ENCODE results near the gene TBCD. TPM values are rescaled to one million over a fixed set of nuclear protein-coding genes. Genes with fewer than 3 reads are reported as not detected.
A peak's percentile ranks its signal among the peaks of the same experiment; 100 is the strongest.
"Not testable (repeated sequence)": the region's sequence is repeated elsewhere in the genome, so short reads cannot be mapped to it uniquely, and the experiment has no call there.

Gene TBCD
- total RNA-seq, 1 donor from 2014 or later: 122 TPM

GRCh38 chr17:82743344-82744219 lies 8.3 kb upstream of the TBCD start:
- Mint-ChIP-seq H3K27me3 (no peaks in the 10 kb centered on the region), H3K4me3 (no peak overlapping the region), H3K27ac (no peak overlapping the region), H3K9me3 (peaks cover 22% of the 10 kb centered on the region), H3K36me3 (ENCODE audit: low read depth) (peaks cover 24% of the 10 kb centered on the region), H3K4me1 (no peaks in the 10 kb centered on the region)
- no peak for DNase-seq
- intact Hi-C loops (cut with micrococcal nuclease): no loop called here

DNA sequence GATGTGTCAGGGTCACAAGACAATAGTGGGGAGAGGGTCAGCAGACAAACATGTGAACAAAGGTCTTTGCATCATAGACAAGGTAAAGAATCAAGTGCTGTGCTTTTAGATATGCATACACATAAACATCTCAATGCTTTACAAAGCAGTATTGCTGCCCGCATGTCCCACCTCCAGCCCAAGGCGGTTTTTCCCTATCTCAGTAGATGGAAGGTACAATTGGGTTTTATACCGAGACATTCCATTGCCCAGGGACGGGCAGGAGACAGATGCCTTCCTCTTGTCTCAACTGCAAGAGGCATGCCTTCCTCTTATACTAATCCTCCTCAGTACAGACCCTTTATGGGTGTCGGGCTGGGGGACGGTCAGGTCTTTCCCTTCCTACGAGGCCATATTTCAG lies 7.1 kb upstream of the TBCD start:
- H3K27me3 Mint-ChIP-seq; intact Hi-C loops (cut with micrococcal nuclease); H3K27ac Mint-ChIP-seq; DNase-seq; H3K4me3 Mint-ChIP-seq; H3K4me1 Mint-ChIP-seq: not testable (repeated sequence)
- H3K9me3 Mint-ChIP-seq: peaks cover 21% of the 10 kb centered on the region
- peaks cover 23% of the 10 kb centered on the region for H3K36me3 Mint-ChIP-seq (ENCODE audit: low read depth)

- Mint-ChIP-seq H3K27me3 (no peaks in the 10 kb centered on the region), H3K9me3 (peaks cover 17% of the 10 kb centered on the region), H3K4me3 (no peak overlapping the region), H3K36me3 (ENCODE audit: low read depth) (peaks cover 17% of the 10 kb centered on the region), H3K27ac (no peak overlapping the region), H3K4me1 (no peaks in the 10 kb centered on the region)
- intact Hi-C loops (cut with micrococcal nuclease): no loop called here
- DNase-seq: no peak
These were observed 6.3 kb upstream of the TBCD start for GRCh38 chr17:82745524-82745923.

DNA sequence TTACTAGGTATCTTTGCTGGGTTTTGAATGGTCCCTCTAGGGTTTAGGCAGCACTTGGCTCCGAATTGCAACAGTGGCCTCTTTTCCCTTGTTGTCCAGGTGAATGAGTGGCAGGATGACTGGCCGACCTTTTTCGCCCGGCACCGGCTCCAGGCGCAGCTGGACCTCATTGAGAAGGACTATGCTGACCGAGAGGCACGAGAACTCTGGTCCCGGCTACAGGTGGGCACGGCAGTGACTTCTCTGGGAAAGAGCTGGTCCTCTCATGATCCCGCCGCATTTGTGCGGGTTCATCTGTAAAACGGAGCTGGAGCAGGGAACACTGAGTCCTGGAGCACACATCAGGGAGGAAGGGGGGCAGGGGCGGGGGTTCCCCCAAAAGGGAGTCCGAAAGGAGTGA lies 3.1 kb upstream of the TBCD start:
- Mint-ChIP-seq H3K27me3 (no peaks in the 10 kb centered on the region), H3K9me3 (peaks cover 4% of the 10 kb centered on the region), H3K27ac (no peak overlapping the region), H3K4me1 (peaks cover 9% of the 10 kb centered on the region), H3K4me3 (no peak overlapping the region), H3K36me3 (ENCODE audit: low read depth) (no peaks in the 10 kb centered on the region)
- no peak for DNase-seq
- intact Hi-C loops (cut with micrococcal nuclease): no loop called here

GRCh38 chr17:82750241-82750908 lies 1.5 kb upstream of the TBCD start:
- Mint-ChIP-seq H3K36me3 (ENCODE audit: low read depth) (peaks cover 2% of the 10 kb centered on the region), H3K9me3 (peaks cover 4% of the 10 kb centered on the region), H3K4me3 (peak overlapping the region; percentile 62), H3K27me3 (no peaks in the 10 kb centered on the region), H3K27ac (peak overlapping the region; percentile 45), H3K4me1 (peaks cover 21% of the 10 kb centered on the region)
- intact Hi-C loops (cut with micrococcal nuclease): loop anchor here (10.0 kb wide), 1 partner anchor 296 kb away; the partner anchor contains the start of genes CYBC1 and NARF
- peak; percentile 62 for DNase-seq

DNA sequence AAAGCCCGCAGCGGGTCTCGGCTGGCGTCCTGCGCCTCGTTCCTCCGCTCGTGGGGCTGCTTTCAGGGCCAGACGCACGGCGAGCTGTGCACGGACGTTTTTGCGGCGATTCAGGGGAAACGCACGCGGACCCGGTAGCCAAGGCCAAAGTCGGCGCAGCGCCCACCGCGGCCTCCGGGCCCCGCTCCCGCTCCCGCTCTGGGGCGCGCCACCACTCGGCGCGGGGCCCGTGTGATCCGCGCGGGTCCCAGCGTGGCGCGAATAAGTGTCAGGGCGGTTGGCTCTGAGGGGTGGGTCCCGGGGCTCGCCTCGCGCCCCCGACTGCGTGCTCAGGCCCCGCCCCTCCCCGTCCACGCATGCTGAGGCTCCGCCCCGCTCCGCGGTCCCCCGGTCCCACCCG lies 694 bp upstream of the TBCD start:
- peaks cover 24% of the 10 kb centered on the region for H3K4me1 Mint-ChIP-seq
- H3K27me3 Mint-ChIP-seq: no peaks in the 10 kb centered on the region
- intact Hi-C loops (cut with micrococcal nuclease): loop anchor here (10.0 kb wide), 1 partner anchor 296 kb away; the partner anchor contains the start of genes CYBC1 and NARF
- H3K36me3 Mint-ChIP-seq (ENCODE audit: low read depth): peaks cover 5% of the 10 kb centered on the region
- H3K9me3 Mint-ChIP-seq: peaks cover 2% of the 10 kb centered on the region
- H3K27ac Mint-ChIP-seq: no peak overlapping the region
- DNase-seq: peak; percentile 92
- H3K4me3 Mint-ChIP-seq: peak overlapping the region; percentile 15

- Mint-ChIP-seq H3K27ac (peak overlapping the region; percentile 72), H3K27me3 (no peaks in the 10 kb centered on the region), H3K36me3 (ENCODE audit: low read depth) (peaks cover 12% of the 10 kb centered on the region), H3K4me3 (peak overlapping the region; percentile 93), H3K4me1 (peaks cover 24% of the 10 kb centered on the region), H3K9me3 (no peaks in the 10 kb centered on the region)
- DNase-seq: no peak
- intact Hi-C loops (cut with micrococcal nuclease): loop anchor here (1.0 to 10.0 kb wide), 4 partner anchors 36 to 298 kb away; partner anchors contain the start of genes CYBC1, FN3KRP, NARF and RAB40B
These were observed 721 bp downstream of the TBCD start for GRCh38 chr17:82752371-82753200.

DNA sequence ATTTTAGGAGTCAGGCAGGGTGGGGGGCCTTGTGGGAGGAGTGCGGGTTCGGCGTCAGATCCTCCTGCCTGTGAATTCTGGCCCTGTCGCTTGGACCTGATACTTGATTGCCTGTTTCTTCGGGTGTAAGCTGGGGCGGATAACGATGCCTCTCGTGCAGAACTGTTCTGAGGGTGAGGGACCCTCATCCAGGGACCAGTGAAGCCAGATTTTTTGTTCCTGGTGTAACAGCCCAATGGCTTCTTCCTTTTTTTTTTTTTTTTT lies 1.3 kb downstream of the TBCD start:
- intact Hi-C loops (cut with micrococcal nuclease): loop anchor here (10.0 kb wide), 1 partner anchor 298 kb away; the partner anchor contains the start of genes CYBC1 and NARF
- peaks cover 24% of the 10 kb centered on the region for H3K4me1 Mint-ChIP-seq
- H3K27me3 Mint-ChIP-seq: no peaks in the 10 kb centered on the region
- peaks cover 12% of the 10 kb centered on the region for H3K36me3 Mint-ChIP-seq (ENCODE audit: low read depth)
- no peak for DNase-seq
- peak overlapping the region; percentile 72 for H3K27ac Mint-ChIP-seq
- peak overlapping the region; percentile 93 for H3K4me3 Mint-ChIP-seq
- no peaks in the 10 kb centered on the region for H3K9me3 Mint-ChIP-seq

- Mint-ChIP-seq H3K36me3 (ENCODE audit: low read depth) (peaks cover 12% of the 10 kb centered on the region), H3K9me3 (no peaks in the 10 kb centered on the region), H3K4me3 (peak overlapping the region; percentile 47), H3K27me3 (no peaks in the 10 kb centered on the region), H3K27ac (no peak overlapping the region), H3K4me1 (peaks cover 24% of the 10 kb centered on the region)
- DNase-seq: peak; percentile 76
- intact Hi-C loops (cut with micrococcal nuclease): loop anchor here (10.0 kb wide), 1 partner anchor 300 kb away; the partner anchor contains the start of genes CYBC1 and NARF
These were observed 2.7 kb downstream of the TBCD start for GRCh38 chr17:82754297-82755208.

DNA sequence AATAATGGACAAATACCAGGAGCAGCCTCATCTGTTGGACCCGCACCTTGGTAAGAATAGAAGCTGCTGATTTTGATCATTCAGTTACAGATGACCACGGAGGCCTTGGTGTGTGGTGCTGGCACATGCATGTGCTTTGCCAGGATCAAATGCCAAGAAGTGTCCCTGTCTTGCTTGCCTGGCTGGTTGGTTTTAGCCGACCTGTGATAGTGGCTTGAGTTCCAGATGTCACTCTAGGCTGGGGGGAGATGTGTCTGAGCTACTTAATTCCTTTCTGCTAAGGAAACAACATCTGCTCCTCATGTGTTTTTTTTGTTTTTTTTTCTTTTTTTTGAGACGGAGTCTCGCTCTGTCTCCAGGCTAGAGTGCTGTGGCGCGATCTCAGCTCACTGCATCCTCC lies 4.3 kb downstream of the TBCD start:
- peaks cover 24% of the 10 kb centered on the region for H3K4me1 Mint-ChIP-seq
- no peak overlapping the region for H3K27ac Mint-ChIP-seq
- no peak overlapping the region for H3K4me3 Mint-ChIP-seq
- intact Hi-C loops (cut with micrococcal nuclease): loop anchor here (10.0 kb wide), 1 partner anchor 301 kb away; the partner anchor contains the start of genes CYBC1 and NARF
- H3K36me3 Mint-ChIP-seq (ENCODE audit: low read depth): peaks cover 17% of the 10 kb centered on the region
- H3K9me3 Mint-ChIP-seq: no peaks in the 10 kb centered on the region
- no peaks in the 10 kb centered on the region for H3K27me3 Mint-ChIP-seq
- DNase-seq: no peak

- intact Hi-C loops (cut with micrococcal nuclease): no loop called here
- H3K4me3 Mint-ChIP-seq: no peak overlapping the region
- H3K27me3 Mint-ChIP-seq: no peaks in the 10 kb centered on the region
- DNase-seq: no peak
- H3K4me1 Mint-ChIP-seq: peaks cover 9% of the 10 kb centered on the region
- H3K27ac Mint-ChIP-seq: no peak overlapping the region
- no peaks in the 10 kb centered on the region for H3K9me3 Mint-ChIP-seq
- H3K36me3 Mint-ChIP-seq (ENCODE audit: low read depth): peaks cover 48% of the 10 kb centered on the region
These were observed 13.5 kb downstream of the TBCD start for GRCh38 chr17:82765371-82765770.

DNA sequence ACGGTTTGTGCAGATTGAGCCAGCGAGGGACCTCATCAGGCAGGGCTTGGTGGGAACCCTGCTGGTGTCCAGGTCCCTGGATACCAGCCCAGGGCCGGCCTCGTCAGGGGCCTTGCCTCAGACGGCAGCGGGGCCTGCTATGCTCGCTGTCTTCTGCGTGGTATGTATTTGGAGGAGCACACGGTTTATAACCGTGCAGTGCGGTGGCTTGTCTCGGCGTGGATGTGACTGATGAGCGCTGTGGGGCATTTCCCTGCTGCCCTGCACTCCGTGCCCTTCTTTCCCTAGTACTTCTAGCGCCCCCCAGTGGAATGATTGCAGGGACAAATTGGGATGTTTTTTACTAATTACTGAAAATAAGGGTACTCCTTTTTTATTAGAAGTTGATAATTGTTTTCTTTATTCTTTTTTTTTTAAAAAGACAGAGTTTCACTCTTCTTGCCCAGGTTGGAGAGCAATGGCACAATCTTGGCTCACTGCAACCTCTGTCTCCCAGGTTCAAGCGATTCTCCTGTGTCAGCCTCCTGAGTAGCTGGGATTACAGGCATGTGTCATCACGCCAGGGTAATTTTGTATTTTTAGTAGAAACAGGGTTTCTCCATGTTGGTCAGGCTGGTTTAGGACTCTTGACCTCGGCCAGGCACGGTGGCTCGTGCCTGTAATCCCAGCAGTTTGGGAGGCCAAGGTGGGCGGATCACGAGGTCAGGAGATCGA lies 15.3 kb downstream of the TBCD start:
- peaks cover 51% of the 10 kb centered on the region for H3K36me3 Mint-ChIP-seq (ENCODE audit: low read depth)
- H3K27ac Mint-ChIP-seq: no peak overlapping the region
- no peaks in the 10 kb centered on the region for H3K9me3 Mint-ChIP-seq
- no peaks in the 10 kb centered on the region for H3K27me3 Mint-ChIP-seq
- intact Hi-C loops (cut with micrococcal nuclease): no loop called here
- peaks cover 15% of the 10 kb centered on the region for H3K4me1 Mint-ChIP-seq
- peak; percentile 80 for DNase-seq
- H3K4me3 Mint-ChIP-seq: no peak overlapping the region
